SK-N-SH (cell line): ENCODE data around the gene HSPG2. TPM values are rescaled to one million over a fixed set of nuclear protein-coding genes. Genes with fewer than 3 reads are reported as not detected.

Experiments used
- CTCF ChIA-PET: fragments of 300-600, 350-600 bp; formaldehyde crosslinking; extraction: SDS; loops from one replicate; lab custom pipeline; 2021; lab: Yijun Ruan, JAX
- POLR2A ChIA-PET: fragments of 350-600 bp; sonication (Branson Sonifier 250); formaldehyde crosslinking; extraction: SDS; loops from one replicate; lab custom pipeline; 2020; ENCODE audit warnings: antibody characterized with exemption, inconsistent platforms; lab: Yijun Ruan, JAX
- DNase-seq: peaks from one replicate; pipeline ENCODE4 v3.0.0; 2012
- H2AFZ ChIP-seq: fragments of 200-600 bp; sonication (generic); 2 replicates; pipeline ENCODE4 v1.8.1; 2016; ENCODE audit warnings: antibody characterized with exemption, mild to moderate bottlenecking, low read depth
- H3F3A ChIP-seq: fragments of 200-600 bp; sonication (generic); replicated peaks from 2 replicates; pipeline ENCODE3; 2016; ENCODE audit warnings: antibody characterized with exemption, mild to moderate bottlenecking; ENCODE audit not compliant: insufficient read depth
- H3K27ac ChIP-seq, 2 experiments: fragments of 200-500 bp in 1 of 2; fragments of 200-600 bp in 1 of 2; sonication (Bioruptor generic) in 1 of 2; sonication (generic), shearing (Covaris generic) in 1 of 2; 2 replicates each; pipeline versions ENCODE4 v1.5.1 to v1.6.1; 2014 to 2016; ENCODE audit warnings: low read depth in 2 of 2, inconsistent platforms in 1 of 2, low read length in 1 of 2, mild to moderate bottlenecking in 1 of 2, mixed read lengths in 1 of 2
- H3K27me3 ChIP-seq: fragments of 200-600 bp; sonication (generic), shearing (Covaris generic); 2 replicates; pipeline ENCODE4 v1.6.1; 2016; ENCODE audit warnings: mixed run types; ENCODE audit not compliant: insufficient read depth
- H3K36me3 ChIP-seq, 2 experiments: fragments of 200-500 bp in 1 of 2; fragments of 200-600 bp in 1 of 2; sonication (Bioruptor generic) in 1 of 2; sonication (generic) in 1 of 2; replicated peaks in 1 of 2; 2 replicates each; pipeline versions ENCODE3 to v1.5.1; 2014 to 2016; ENCODE audit warnings: low read length in 1 of 2, mild to moderate bottlenecking in 1 of 2; ENCODE audit not compliant: insufficient read depth in 2 of 2, control insufficient read depth in 1 of 2
- H3K4me1 ChIP-seq, 2 experiments: fragments of 200-500 bp in 1 of 2; fragments of 200-600 bp in 1 of 2; sonication (Bioruptor generic) in 1 of 2; sonication (generic), shearing (Covaris generic) in 1 of 2; 2 replicates each; pipeline versions ENCODE4 v1.5.1 to v1.6.1; 2014 to 2016; ENCODE audit warnings: low read depth in 1 of 2, low read length in 1 of 2, mixed run types in 1 of 2; ENCODE audit not compliant: insufficient read depth in 2 of 2, control insufficient read depth in 1 of 2
- H3K4me2 ChIP-seq: fragments of 200-600 bp; sonication (generic), shearing (Covaris generic); 2 replicates; pipeline ENCODE4 v1.6.1; 2017; ENCODE audit warnings: mixed run types
- H3K4me3 ChIP-seq, 2 experiments: fragments of 200-500 bp in 1 of 2; fragments of 200-600 bp in 1 of 2; sonication (Bioruptor generic) in 1 of 2; sonication (generic), shearing (Covaris generic) in 1 of 2; 2 replicates each; pipeline versions ENCODE4 v1.5.1 to v1.8.1; 2014 to 2016; ENCODE audit warnings: low read depth in 2 of 2, inconsistent platforms in 1 of 2, low read length in 1 of 2, mild to moderate bottlenecking in 1 of 2, mixed read lengths in 1 of 2, moderate library complexity in 1 of 2
- H3K79me2 ChIP-seq: fragments of 200-600 bp; sonication (generic); 2 replicates; pipeline ENCODE4 v1.8.1; 2017; ENCODE audit warnings: mild to moderate bottlenecking; ENCODE audit not compliant: insufficient read depth
- H3K9ac ChIP-seq: fragments of 200-600 bp; sonication (generic); 2 replicates; pipeline ENCODE4 v1.6.1; 2017; ENCODE audit warnings: mixed run types
- H3K9me2 ChIP-seq: fragments of 200-600 bp; sonication (generic); 2 replicates; pipeline ENCODE4 v1.6.1; 2017; ENCODE audit warnings: mixed run types
- H3K9me3 ChIP-seq: fragments of 200-600 bp; sonication (generic); 2 replicates; pipeline ENCODE4 v1.6.1; 2017; ENCODE audit warnings: mixed run types, mild to moderate bottlenecking, moderate library complexity
- H4K20me1 ChIP-seq: fragments of 200-600 bp; sonication (generic); 2 replicates; pipeline ENCODE4 v1.6.1; 2017; ENCODE audit warnings: mild to moderate bottlenecking, mixed run types; ENCODE audit not compliant: insufficient read depth
- GATA2 ChIP-seq: sonication (generic); formaldehyde crosslinking; IDR thresholded peaks from 2 replicates; pipeline ENCODE4 v1.5.0; 2020; ENCODE audit warnings: mild to moderate bottlenecking, missing genetic modification reagents
- JUND ChIP-seq: IDR thresholded peaks from 2 replicates; pipeline ENCODE4 v1.4.0; 2012
- MEF2A ChIP-seq: IDR thresholded peaks from 2 replicates; pipeline ENCODE4 v1.4.0; 2012; ENCODE audit warnings: low read depth, borderline replicate concordance
- POLR2AphosphoS5 ChIP-seq: IDR thresholded peaks from 2 replicates; pipeline ENCODE4 v1.6.1; 2012; ENCODE audit warnings: low read depth, low read length
- RFX5 ChIP-seq: IDR thresholded peaks from 2 replicates; pipeline ENCODE4 v1.6.1; 2012; ENCODE audit warnings: mild to moderate bottlenecking, improper control_type of control experiment, low read length
- SIN3A ChIP-seq: IDR thresholded peaks from 2 replicates; pipeline ENCODE4 v1.6.1; 2012; ENCODE audit warnings: low read depth, mild to moderate bottlenecking, low read length, moderate library complexity, borderline replicate concordance
- SMC3 ChIP-seq: IDR thresholded peaks from 2 replicates; pipeline ENCODE4 v1.6.1; 2012; ENCODE audit warnings: low read depth, low read length, improper control_type of control experiment
- WGBS: methylation state at CpG from one replicate; pipeline ENCODE4 v1.1.6; 2017; ENCODE audit warnings: low lambda C conversion rate; 5-methylcytosine and 5-hydroxymethylcytosine counted together
- polyA plus RNA-seq, 3 experiments: library from polyadenylated mRNA; depleted of rRNA; stranded (reverse); fragments of >200 nt; gene quantifications; 2 replicates each; pipeline ENCODE4 v1.2.3, GENCODE V29; 2012
- TF ChIP-seq, protein P1 (sequence below): IDR thresholded peaks from 2 replicates; pipeline ENCODE4 v1.6.1; 2012; ENCODE audit warnings: mild to moderate bottlenecking, low read depth, low read length, moderate library complexity
- TF ChIP-seq, protein P2 (sequence below): fragments of 200-600 bp; sonication (generic); IDR thresholded peaks from 2 replicates; pipeline ENCODE4 v1.6.1; 2017; ENCODE audit warnings: antibody characterized with exemption, mild to moderate bottlenecking, moderate library complexity
- TF ChIP-seq, protein P3 (sequence below): fragments of 150-350 bp; IDR thresholded peaks from 2 replicates; pipeline ENCODE4 v1.6.1; 2016; ENCODE audit warnings: mild to moderate bottlenecking, low read depth, low read length

The HSPG2 gene
- polyA plus RNA-seq, 1 of the 3 experiments (the other 2 are of a cell fraction) = 28.9 TPM

DNA sequence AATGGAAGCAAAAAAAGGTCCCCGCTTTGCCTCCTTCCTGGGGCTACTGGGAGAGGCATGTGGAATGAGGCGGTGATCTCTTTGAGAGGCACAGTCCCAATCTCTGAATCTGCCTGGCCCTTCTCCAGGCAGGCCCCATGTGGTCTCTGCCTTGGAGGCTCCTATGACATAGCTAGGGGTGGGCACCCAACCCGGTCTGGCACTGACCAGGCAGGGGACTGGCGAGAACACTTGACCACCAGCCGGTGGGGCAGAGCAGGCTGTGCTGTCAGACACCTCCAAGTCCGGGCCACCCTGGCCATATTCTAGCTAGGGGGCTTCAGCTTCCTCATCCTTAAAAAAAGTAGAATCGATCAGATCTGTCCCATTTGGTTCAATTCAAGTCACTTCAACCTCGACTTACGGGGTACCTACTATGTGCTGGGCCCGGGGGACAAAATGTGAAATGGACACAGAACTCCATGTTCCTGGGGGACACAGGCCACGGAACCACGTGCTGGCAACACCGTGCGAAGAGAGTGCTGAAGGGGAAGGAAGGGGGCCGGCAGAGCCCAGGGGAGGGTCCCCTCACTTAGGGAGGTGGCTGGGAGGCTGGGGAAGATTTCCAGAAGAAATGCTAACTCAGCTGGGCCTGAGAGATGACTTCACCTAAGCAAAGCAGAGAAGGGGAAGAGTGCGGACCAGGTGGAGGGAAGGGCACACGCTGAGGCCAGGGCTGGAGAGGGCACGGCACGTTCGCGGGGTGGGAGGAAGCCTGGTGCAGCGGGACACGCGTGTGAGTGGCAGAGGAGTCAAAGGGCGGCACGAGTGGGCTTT, 33.3 kb downstream of the HSPG2 start:
- Histone ChIP-seq H3K4me1 (no peaks in the 10 kb centered on the region; a peak in 1 of 4 replicates), H3K9me3 (no peaks in the 10 kb centered on the region), H4K20me1 (peaks cover 15% of the 10 kb centered on the region; the same call in 1 of the 2 replicates), H3K79me2 (peaks cover 47% of the 10 kb centered on the region; the same call in 1 of the 2 replicates), H3K4me2 (no peak overlapping the region), H3K9me2 (no peaks in the 10 kb centered on the region), H3F3A (no peaks in the 10 kb centered on the region), H3K4me3 (no peak overlapping the region), H3K9ac (no peak overlapping the region), H3K36me3 (no peaks in the 10 kb centered on the region), H2AFZ (no peak overlapping the region), H3K27ac (no peak overlapping the region), H3K27me3 (no peaks in the 10 kb centered on the region)
- WGBS = 91% methylated on average over 24 of the region's 26 CpGs
- TF ChIP-seq, protein P1, sequence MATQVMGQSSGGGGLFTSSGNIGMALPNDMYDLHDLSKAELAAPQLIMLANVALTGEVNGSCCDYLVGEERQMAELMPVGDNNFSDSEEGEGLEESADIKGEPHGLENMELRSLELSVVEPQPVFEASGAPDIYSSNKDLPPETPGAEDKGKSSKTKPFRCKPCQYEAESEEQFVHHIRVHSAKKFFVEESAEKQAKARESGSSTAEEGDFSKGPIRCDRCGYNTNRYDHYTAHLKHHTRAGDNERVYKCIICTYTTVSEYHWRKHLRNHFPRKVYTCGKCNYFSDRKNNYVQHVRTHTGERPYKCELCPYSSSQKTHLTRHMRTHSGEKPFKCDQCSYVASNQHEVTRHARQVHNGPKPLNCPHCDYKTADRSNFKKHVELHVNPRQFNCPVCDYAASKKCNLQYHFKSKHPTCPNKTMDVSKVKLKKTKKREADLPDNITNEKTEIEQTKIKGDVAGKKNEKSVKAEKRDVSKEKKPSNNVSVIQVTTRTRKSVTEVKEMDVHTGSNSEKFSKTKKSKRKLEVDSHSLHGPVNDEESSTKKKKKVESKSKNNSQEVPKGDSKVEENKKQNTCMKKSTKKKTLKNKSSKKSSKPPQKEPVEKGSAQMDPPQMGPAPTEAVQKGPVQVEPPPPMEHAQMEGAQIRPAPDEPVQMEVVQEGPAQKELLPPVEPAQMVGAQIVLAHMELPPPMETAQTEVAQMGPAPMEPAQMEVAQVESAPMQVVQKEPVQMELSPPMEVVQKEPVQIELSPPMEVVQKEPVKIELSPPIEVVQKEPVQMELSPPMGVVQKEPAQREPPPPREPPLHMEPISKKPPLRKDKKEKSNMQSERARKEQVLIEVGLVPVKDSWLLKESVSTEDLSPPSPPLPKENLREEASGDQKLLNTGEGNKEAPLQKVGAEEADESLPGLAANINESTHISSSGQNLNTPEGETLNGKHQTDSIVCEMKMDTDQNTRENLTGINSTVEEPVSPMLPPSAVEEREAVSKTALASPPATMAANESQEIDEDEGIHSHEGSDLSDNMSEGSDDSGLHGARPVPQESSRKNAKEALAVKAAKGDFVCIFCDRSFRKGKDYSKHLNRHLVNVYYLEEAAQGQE = no peak
- TF ChIP-seq MEF2A = no peak
- TF ChIP-seq, protein P2, sequence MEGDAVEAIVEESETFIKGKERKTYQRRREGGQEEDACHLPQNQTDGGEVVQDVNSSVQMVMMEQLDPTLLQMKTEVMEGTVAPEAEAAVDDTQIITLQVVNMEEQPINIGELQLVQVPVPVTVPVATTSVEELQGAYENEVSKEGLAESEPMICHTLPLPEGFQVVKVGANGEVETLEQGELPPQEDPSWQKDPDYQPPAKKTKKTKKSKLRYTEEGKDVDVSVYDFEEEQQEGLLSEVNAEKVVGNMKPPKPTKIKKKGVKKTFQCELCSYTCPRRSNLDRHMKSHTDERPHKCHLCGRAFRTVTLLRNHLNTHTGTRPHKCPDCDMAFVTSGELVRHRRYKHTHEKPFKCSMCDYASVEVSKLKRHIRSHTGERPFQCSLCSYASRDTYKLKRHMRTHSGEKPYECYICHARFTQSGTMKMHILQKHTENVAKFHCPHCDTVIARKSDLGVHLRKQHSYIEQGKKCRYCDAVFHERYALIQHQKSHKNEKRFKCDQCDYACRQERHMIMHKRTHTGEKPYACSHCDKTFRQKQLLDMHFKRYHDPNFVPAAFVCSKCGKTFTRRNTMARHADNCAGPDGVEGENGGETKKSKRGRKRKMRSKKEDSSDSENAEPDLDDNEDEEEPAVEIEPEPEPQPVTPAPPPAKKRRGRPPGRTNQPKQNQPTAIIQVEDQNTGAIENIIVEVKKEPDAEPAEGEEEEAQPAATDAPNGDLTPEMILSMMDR = no peak
- TF ChIP-seq GATA2 = no peak
- no peak for TF ChIP-seq SIN3A
- TF ChIP-seq RFX5 = no peak
- no peak for TF ChIP-seq SMC3
- TF ChIP-seq, protein P3, sequence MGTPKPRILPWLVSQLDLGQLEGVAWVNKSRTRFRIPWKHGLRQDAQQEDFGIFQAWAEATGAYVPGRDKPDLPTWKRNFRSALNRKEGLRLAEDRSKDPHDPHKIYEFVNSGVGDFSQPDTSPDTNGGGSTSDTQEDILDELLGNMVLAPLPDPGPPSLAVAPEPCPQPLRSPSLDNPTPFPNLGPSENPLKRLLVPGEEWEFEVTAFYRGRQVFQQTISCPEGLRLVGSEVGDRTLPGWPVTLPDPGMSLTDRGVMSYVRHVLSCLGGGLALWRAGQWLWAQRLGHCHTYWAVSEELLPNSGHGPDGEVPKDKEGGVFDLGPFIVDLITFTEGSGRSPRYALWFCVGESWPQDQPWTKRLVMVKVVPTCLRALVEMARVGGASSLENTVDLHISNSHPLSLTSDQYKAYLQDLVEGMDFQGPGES = no peak
- no peak for TF ChIP-seq POLR2AphosphoS5
- TF ChIP-seq JUND = no peak
- ChIA-PET CTCF (no interaction called here), POLR2A (no interaction called here)
- peak; percentile 62 for DNase-seq
